GM18868 (cell line): Measurements from ENCODE around the gene RIMS3.
A peak's percentile ranks its signal among the peaks of the same experiment; 100 is the strongest.
"Not testable (repeated sequence)": the region's sequence is repeated elsewhere in the genome, so short reads cannot be mapped to it uniquely, and the experiment has no call there.

Experiments
- ATAC-seq: cut with Tn5 transposase; IDR thresholded peaks from one replicate; pipeline ENCODE4 v1.9.1; 2021; ENCODE audit warnings: mild to moderate bottlenecking, moderate library complexity; ENCODE audit not compliant: unreplicated experiment

Gene RIMS3

DNA sequence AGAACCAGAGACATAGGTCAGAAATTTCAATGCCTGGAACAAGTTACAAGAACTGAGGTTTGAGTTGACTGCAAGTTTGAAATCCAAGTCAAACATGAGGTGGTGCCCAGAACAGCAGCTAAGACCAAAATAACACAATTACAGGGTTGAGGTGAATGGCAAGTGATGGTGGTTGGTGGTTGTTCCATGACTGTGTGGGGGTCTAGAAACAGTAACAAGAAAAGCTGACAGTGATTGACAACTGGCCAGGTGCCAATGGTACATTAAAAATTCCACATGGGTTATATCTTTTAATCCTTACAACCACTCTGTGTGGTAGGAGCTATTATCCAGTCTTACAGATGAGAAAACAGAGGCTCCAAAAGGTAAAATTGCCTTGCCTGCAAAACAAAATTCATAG lies 32.0 kb downstream of the RIMS3 start:
- ATAC-seq: no peak

DNA sequence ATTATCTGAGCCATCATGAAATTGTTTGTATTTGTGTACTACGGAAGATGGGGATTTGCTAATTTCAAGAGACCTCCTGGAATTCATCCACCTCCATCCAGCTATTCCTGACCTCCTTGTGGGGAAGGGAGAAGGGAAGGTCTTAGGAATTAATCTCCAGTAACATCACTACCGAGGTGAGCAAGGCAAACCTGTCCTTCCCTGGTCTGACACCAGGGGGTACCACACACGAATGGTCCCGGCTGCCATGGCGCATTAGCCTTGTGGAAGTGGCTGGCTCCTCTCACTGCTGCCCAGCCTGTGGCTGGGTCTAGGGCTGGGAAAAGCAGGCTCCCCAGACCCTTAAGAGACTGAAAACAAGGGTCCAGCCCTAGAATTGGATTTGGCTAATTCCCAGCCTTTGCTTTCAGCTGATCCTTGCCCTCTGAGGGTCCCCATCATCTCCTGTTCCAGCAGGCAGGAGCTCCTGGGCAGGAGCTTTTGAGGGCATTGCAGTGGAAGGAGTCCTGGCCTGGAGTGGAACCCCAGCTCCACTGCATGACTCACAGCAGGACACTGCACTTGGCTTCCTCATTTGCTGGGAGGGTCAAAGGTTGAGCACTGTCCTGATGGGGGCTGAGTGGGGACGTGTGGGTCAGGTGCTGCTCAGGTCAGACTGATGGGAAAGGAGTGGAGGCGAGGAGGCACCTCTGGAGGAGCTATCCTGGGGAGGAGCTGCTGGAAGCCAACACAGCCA lies 34.8 kb downstream of the RIMS3 start:
- no peak for ATAC-seq

- not testable (repeated sequence) for ATAC-seq
Observed at GRCh38 chr1:40629546-40629945, 35.9 kb downstream of the RIMS3 start.

DNA sequence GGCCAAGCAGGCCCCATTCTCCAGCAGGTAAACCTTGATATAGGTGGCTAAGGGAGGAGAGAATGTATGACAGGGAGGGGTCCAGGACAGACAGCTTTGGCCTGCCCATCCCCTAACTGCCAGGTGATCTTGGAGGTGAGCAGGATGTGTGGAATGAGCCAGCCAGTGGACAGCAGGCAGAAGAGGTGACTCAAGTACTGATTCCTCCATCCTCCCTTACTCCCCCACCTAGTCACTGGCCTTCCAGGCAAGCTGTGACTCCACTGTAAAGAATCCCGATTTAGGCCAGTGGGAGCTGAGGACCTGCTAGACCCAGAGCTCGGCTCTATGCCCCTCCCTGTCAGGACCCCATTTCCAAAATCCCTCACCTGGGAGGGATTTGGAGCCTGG lies 36.6 kb downstream of the RIMS3 start:
- no peak for ATAC-seq

DNA sequence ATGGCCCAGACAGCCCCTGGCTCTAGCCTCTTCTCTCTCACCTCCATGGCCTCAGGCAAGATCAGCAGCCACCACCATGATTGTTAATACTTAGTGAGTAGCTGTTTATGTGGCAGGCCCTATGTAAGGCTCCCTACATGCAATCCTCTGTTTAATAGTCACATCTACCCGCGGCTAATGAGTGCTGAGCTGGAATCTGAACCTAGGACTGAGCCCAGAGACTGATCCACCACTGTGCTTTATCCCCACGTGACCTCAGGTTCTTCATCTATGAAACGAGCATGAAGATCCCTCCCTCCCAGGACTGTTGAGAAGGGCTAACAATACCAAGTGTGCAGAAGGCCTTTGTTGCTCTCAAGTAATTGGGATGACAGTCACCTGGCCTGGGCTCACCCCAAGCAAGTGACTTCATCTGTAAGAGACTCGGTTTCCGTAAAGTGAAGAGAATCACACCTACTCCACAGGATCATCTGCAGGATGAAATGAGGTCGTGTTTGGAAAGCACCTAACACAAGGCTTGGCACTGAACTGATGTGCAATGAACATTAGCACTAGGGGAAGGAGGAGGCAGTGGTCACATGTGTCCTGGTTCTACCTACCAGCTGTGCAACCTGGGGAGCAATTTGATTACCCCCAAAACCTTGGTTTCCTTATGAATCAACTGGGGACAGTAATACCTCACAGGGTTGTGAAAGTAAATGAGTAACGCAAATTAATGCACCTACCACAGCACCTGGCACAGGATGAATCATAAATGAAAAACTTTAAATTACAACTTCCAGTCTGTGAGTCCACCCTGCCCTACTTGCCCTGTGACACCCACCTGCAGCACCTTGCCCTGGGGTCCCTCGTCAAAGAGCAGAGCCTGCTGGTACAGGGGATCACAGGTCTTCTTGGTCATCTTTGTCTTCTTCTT lies 37.2 kb downstream of the RIMS3 start:
- peak; percentile 62 for ATAC-seq

- no peak for ATAC-seq
Observed at GRCh38 chr1:40626383-40626770, 39.1 kb downstream of the RIMS3 start.

GRCh38 chr1:40625476-40626382 lies 39.8 kb downstream of the RIMS3 start:
- no peak for ATAC-seq

- peak; percentile 42 for ATAC-seq
Observed at GRCh38 chr1:40625076-40625475, 40.4 kb downstream of the RIMS3 start.

- ATAC-seq: no peak
Observed at GRCh38 chr1:40622936-40623629, 42.4 kb downstream of the RIMS3 start.

GRCh38 chr1:40621821-40622450 lies 43.5 kb downstream of the RIMS3 start:
- no peak for ATAC-seq

DNA sequence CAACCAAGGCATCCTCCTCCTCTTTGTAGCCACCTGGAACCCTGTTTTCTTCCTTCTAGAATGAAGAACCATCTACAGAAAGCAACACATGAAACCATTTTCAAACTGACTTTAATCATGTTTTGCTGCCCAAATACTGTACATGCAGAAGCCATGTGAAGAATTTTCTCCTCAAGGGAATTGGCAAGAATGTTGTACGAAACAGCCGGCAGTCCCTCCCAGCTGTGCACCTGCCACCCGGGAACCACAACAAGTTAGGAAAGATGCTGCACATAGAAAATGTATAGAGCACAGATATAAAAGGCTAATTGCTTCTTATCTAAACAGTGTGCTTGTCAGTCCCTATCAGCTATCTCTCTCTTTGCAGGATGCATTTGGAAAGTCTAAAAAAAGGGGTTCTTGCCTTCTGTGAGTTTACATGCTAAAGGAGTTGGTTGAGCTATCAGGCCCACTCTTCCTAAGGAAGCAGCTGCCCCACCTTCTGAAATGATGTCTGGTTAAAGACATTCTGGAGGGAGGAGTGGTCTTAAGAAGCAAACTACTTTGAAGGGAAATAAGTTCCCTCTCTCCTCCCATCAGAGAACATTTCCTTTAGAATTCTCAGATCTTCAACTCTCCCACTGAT lies 44.8 kb downstream of the RIMS3 start:
- no peak for ATAC-seq

GRCh38 chr1:40620150-40620549 lies 45.3 kb downstream of the RIMS3 start:
- ATAC-seq: no peak

DNA sequence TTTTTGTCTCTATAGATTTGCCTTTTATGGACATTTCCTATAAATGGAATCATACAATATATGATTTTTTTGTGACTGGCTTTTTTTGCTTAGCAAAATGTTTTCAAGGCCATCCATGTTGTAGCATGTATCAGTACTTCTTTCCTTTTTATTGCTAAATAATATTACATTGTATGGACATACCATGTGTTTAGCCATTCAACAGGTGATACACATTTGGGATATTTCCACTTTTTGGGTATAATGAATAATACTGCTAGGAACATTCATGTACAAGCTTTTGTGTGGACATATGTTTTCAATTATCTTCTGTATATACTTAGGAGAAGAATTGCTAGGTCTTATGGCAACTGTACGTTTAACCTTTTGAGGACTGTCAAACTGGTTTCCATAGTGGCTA lies 47.4 kb downstream of the RIMS3 start:
- no peak for ATAC-seq

GRCh38 chr1:40612345-40612831 lies 53.1 kb downstream of the RIMS3 start:
- no peak for ATAC-seq

DNA sequence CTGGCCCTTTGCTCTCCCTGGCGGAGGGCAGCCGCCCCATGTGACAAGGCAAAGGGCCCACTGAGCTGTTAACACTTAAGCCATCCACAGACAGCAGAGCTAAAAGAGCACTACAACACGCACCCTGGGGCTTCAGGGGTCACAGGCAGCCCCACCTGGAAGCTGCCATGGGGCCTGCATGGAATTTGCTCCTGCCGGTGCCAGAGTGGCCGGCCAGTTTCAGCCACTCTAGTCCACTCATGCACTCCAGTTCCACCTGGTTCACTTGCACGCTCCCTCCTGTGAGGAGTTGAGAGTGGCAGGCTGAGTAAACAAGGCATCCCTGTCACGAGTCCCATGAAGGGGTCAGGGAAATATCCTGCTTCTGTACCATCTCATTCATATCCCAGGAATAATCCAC lies 55.3 kb downstream of the RIMS3 start:
- no peak for ATAC-seq

- no peak for ATAC-seq
Observed at GRCh38 chr1:40607921-40608320, 57.6 kb downstream of the RIMS3 start.

- no peak for ATAC-seq
Observed at GRCh38 chr1:40606978-40607377, 58.5 kb downstream of the RIMS3 start.

GRCh38 chr1:40606194-40606593 lies 59.3 kb downstream of the RIMS3 start:
- no peak for ATAC-seq

- no peak for ATAC-seq
Observed at GRCh38 chr1:40599926-40600325, 65.6 kb downstream of the RIMS3 start.
